ENCODE measurements around the gene KCTD5. TPM values are rescaled to one million over a fixed set of nuclear protein-coding genes. Genes with fewer than 3 reads are reported as not detected.
"Not testable (repeated sequence)": the region's sequence is repeated elsewhere in the genome, so short reads cannot be mapped to it uniquely, and the experiment has no call there.

The KCTD5 gene
- total RNA-seq, 2 donors from 2014 or later, result 29.8 to 32.6 TPM

DNA sequence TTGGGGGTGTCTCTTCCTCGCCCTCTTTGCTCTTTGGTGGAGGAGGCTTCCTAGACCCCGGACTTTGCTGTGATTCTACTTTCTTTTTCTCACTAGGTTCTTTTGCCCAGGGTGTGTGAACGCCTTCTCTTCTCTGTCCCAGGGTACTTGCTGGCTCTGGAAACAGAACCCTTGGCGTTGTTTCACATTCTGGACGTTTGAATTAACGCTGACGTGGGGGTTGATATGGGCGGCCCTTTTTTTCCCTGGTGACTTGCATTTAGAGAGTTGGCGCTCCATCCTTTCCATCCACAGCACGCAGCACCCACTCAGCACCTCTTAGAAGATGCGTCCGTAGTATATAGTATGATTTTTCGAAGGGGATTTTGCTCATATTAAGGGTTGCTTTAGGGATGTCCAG lies 718 bp downstream of the KCTD5 start:
- not testable (repeated sequence) for H3K4me1 ChIP-seq (ENCODE audit: control insufficient read depth, insufficient read depth, low read length); H3K36me3 Mint-ChIP-seq (ENCODE audit: low read depth); DNase-seq; H3K27ac ChIP-seq (ENCODE audit: low read depth, low read length); H3K27me3 ChIP-seq (ENCODE audit: control insufficient read depth, insufficient read depth, low read length, poor library complexity, severe bottlenecking); H3K27me3 Mint-ChIP-seq (ENCODE audit: insufficient read depth); H3K9me3 Mint-ChIP-seq; H3K9me3 ChIP-seq (ENCODE audit: control insufficient read depth, low read length); H3K36me3 ChIP-seq (ENCODE audit: control insufficient read depth, insufficient read depth, low read length)
- Histone ChIP-seq H3K4me3 (ENCODE audit: low read length) (peak overlapping the region; percentile 97), H3K9ac (ENCODE audit: extremely low read depth, low read length, poor library complexity, severe bottlenecking) (peak overlapping the region; percentile 87)
- Mint-ChIP-seq H3K27ac (peak overlapping the region; percentile 26), H3K4me3 (peak overlapping the region; percentile 83), H3K4me1 (peaks cover 11% of the 10 kb centered on the region)
- 2 to 7% methylated on average over 7 to 10 of the region's 13 CpGs for WGBS, 2 experiments (ENCODE audit: insufficient coverage in 1 of 2, insufficient read length in 1 of 2)

- not testable (repeated sequence) for H3K9ac ChIP-seq (ENCODE audit: extremely low read depth, low read length, poor library complexity, severe bottlenecking); H3K9me3 ChIP-seq (ENCODE audit: control insufficient read depth, low read length); H3K27ac ChIP-seq (ENCODE audit: low read depth, low read length); H3K4me3 Mint-ChIP-seq; H3K4me1 ChIP-seq (ENCODE audit: control insufficient read depth, insufficient read depth, low read length); H3K4me3 ChIP-seq (ENCODE audit: low read length); H3K9me3 Mint-ChIP-seq; H3K27me3 Mint-ChIP-seq (ENCODE audit: insufficient read depth); H3K27ac Mint-ChIP-seq; DNase-seq; H3K36me3 Mint-ChIP-seq (ENCODE audit: low read depth); H3K36me3 ChIP-seq (ENCODE audit: control insufficient read depth, insufficient read depth, low read length); H3K27me3 ChIP-seq (ENCODE audit: control insufficient read depth, insufficient read depth, low read length, poor library complexity, severe bottlenecking)
- WGBS, 2 experiments (ENCODE audit: insufficient coverage in 1 of 2, insufficient read length in 1 of 2), result no CpG with 5 or more reads among the region's 9 CpGs
- peaks cover 11% of the 10 kb centered on the region for H3K4me1 Mint-ChIP-seq
Observed at GRCh38 chr16:2686075-2686474, 3.8 kb downstream of the KCTD5 start.

GRCh38 chr16:2686912-2687507 lies 4.7 kb downstream of the KCTD5 start:
- no peak overlapping the region for H3K27ac ChIP-seq (ENCODE audit: low read depth, low read length)
- H3K9me3 ChIP-seq (ENCODE audit: control insufficient read depth, low read length), result no peaks in the 10 kb centered on the region
- H3K4me3 ChIP-seq (ENCODE audit: low read length), result no peak overlapping the region
- H3K27ac Mint-ChIP-seq, result no peak overlapping the region
- H3K36me3 ChIP-seq (ENCODE audit: control insufficient read depth, insufficient read depth, low read length), result peaks cover 5% of the 10 kb centered on the region
- peaks cover 2% of the 10 kb centered on the region for H3K9me3 Mint-ChIP-seq
- no peaks in the 10 kb centered on the region for H3K4me1 ChIP-seq (ENCODE audit: control insufficient read depth, insufficient read depth, low read length)
- no peaks in the 10 kb centered on the region for H3K27me3 Mint-ChIP-seq (ENCODE audit: insufficient read depth)
- H3K36me3 Mint-ChIP-seq (ENCODE audit: low read depth), result peaks cover 10% of the 10 kb centered on the region
- 94 to 95% methylated on average over 19 to 20 of the region's 20 CpGs for whole genome bisulfite sequencing, 2 experiments (ENCODE audit: insufficient coverage in 1 of 2, insufficient read length in 1 of 2)
- no peak overlapping the region for H3K9ac ChIP-seq (ENCODE audit: extremely low read depth, low read length, poor library complexity, severe bottlenecking)
- no peak for DNase-seq
- H3K4me1 Mint-ChIP-seq, result peaks cover 10% of the 10 kb centered on the region
- TF ChIP-seq, protein P1, sequence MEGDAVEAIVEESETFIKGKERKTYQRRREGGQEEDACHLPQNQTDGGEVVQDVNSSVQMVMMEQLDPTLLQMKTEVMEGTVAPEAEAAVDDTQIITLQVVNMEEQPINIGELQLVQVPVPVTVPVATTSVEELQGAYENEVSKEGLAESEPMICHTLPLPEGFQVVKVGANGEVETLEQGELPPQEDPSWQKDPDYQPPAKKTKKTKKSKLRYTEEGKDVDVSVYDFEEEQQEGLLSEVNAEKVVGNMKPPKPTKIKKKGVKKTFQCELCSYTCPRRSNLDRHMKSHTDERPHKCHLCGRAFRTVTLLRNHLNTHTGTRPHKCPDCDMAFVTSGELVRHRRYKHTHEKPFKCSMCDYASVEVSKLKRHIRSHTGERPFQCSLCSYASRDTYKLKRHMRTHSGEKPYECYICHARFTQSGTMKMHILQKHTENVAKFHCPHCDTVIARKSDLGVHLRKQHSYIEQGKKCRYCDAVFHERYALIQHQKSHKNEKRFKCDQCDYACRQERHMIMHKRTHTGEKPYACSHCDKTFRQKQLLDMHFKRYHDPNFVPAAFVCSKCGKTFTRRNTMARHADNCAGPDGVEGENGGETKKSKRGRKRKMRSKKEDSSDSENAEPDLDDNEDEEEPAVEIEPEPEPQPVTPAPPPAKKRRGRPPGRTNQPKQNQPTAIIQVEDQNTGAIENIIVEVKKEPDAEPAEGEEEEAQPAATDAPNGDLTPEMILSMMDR (conservative IDR thresholded peaks at IDR 0.05), result no peak
- no peaks in the 10 kb centered on the region for H3K27me3 ChIP-seq (ENCODE audit: control insufficient read depth, insufficient read depth, low read length, poor library complexity, severe bottlenecking)
- no peak overlapping the region for H3K4me3 Mint-ChIP-seq

DNA sequence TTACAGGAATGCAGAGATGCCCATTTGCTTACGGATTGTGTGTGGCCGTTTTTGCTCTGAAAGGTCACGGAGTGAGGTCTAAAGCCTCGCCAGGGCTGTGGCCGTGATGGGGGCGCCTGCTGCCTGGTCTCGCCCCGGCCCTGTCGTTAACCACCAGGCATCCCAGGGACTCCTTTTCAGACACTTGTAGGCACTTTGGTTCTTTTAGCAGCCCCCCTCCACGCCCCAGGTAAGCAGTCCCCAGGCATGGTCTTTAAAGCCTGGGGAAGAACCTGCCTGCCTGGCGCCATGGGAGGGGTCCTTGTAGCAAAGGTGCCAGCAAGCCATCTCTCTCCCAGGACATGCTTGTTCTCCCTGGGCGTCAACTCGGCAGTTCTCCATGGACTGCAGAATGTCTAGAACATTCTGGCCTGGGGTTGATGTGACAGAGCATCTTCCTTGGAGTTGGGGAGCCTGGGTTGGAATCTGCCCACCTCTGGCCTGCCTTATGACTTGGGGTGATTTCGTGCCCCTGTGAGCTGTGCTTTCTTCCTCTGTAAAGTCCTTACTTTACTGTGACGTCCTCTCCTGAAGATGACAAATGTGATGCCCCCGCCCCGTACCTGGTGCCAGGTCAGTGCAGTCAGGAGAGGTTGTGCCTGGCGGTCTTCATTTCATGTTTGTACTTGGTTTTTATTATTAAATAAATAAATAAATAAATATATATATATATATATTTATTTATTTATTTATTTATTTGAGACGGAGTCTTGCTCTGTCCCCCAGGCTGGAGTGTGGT lies 5.4 kb downstream of the KCTD5 start:
- Mint-ChIP-seq H3K4me1 (peaks cover 8% of the 10 kb centered on the region), H3K9me3 (no peaks in the 10 kb centered on the region), H3K27me3 (ENCODE audit: insufficient read depth) (no peaks in the 10 kb centered on the region), H3K36me3 (ENCODE audit: low read depth) (peaks cover 8% of the 10 kb centered on the region), H3K4me3 (no peak overlapping the region), H3K27ac (no peak overlapping the region)
- TF ChIP-seq, protein P1 (conservative IDR thresholded peaks at IDR 0.05), result no peak
- DNase-seq, result no peak
- H3K4me3 ChIP-seq (ENCODE audit: low read length), result no peak overlapping the region
- no peak overlapping the region for H3K9ac ChIP-seq (ENCODE audit: extremely low read depth, low read length, poor library complexity, severe bottlenecking)
- H3K4me1 ChIP-seq (ENCODE audit: control insufficient read depth, insufficient read depth, low read length), result no peaks in the 10 kb centered on the region
- H3K36me3 ChIP-seq (ENCODE audit: control insufficient read depth, insufficient read depth, low read length), result peaks cover 5% of the 10 kb centered on the region
- H3K27me3 ChIP-seq (ENCODE audit: control insufficient read depth, insufficient read depth, low read length, poor library complexity, severe bottlenecking), result no peaks in the 10 kb centered on the region
- H3K9me3 ChIP-seq (ENCODE audit: control insufficient read depth, low read length), result no peaks in the 10 kb centered on the region
- no peak overlapping the region for H3K27ac ChIP-seq (ENCODE audit: low read depth, low read length)
- 96 to 97% methylated on average over 12 to 18 of the region's 19 CpGs for WGBS, 2 experiments (ENCODE audit: insufficient coverage in 1 of 2, insufficient read length in 1 of 2)

DNA sequence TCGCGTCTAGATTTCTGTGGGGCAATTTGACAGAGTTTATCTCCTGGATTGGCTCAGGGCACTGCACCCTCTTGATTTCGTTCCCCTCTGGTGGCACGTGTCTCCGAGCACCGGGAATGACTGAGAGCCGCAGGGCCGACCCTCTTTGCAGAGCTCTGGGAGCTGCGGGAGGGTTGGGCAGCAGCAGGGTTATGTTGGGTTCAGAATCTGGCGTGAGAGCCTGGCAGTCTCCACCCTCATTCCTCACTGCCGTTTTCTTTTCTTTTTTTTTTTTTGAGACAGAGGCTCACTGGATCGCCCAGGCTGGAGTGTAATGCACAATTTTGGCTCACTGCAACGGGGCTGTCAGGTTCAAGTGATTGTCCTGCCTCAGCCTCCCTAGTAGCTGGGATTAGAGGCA lies 7.1 kb downstream of the KCTD5 start:
- not testable (repeated sequence) for H3K27ac ChIP-seq (ENCODE audit: low read depth, low read length); H3K27me3 Mint-ChIP-seq (ENCODE audit: insufficient read depth); H3K27ac Mint-ChIP-seq; H3K36me3 ChIP-seq (ENCODE audit: control insufficient read depth, insufficient read depth, low read length); H3K9ac ChIP-seq (ENCODE audit: extremely low read depth, low read length, poor library complexity, severe bottlenecking); H3K4me3 Mint-ChIP-seq; H3K4me1 Mint-ChIP-seq; H3K9me3 Mint-ChIP-seq; H3K27me3 ChIP-seq (ENCODE audit: control insufficient read depth, insufficient read depth, low read length, poor library complexity, severe bottlenecking); H3K36me3 Mint-ChIP-seq (ENCODE audit: low read depth); H3K9me3 ChIP-seq (ENCODE audit: control insufficient read depth, low read length); DNase-seq; H3K4me3 ChIP-seq (ENCODE audit: low read length); H3K4me1 ChIP-seq (ENCODE audit: control insufficient read depth, insufficient read depth, low read length)
- 100% methylated on average over 1 of the region's 13 CpGs; no CpG with 5 or more reads in 1 of the 2 experiments for WGBS, 2 experiments (ENCODE audit: insufficient coverage in 1 of 2, insufficient read length in 1 of 2)
